ENCODE results near the gene NOP10.

NOP10 gene

DNA sequence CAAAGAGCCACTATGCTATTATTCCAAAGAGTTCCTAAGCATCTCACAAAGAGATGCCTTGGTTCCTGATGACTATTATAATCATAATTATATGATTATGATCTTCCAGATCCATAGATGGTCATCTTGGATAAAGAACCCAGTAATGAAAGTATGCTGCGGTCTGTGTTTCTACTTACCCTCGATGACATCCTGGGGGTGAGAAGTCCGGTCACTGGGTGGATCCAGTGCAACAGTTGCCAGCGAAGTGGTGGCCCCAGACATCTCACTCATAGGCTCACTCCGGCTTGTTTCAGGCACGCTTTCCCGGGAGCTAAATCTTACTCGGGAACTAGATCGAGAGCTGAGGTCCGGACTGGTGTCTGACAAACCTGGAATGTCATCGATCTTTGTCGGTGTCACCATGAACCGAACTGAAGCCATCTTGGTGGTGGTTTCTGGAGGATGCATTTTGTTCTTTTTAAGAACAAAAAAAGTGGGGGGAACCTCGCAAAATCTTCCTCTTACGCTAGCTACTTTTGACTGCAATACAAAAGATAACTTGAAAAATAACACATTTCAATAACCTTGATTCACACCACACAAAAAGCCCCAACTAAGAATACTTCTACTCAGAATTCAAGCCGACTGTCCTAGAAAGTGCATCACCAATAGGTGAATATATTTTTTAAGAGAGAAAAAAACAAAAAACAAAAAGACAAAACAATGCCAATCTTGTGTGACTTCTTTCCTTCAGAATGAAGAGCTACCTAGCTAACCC is 6.5 kb downstream of the NOP10 start:
- H3K27ac ChIP-seq = peak overlapping the region in 18 of 21 experiments; percentile 64 to 97 (median 92)

GRCh38 chr15:34335176-34336032 is 7.5 kb downstream of the NOP10 start:
- Histone ChIP-seq H3K4me3 (peak overlapping the region in 4 of 7 experiments; percentile 4 to 97 (median 11)), H3K27ac (peak overlapping the region in 17 of 21 experiments; percentile 13 to 97 (median 76))

More for the DNA sequence above, 6.5 kb downstream of the NOP10 start:
- H3K4me3 ChIP-seq = peak overlapping the region; percentile 81 to 97 (median 92)

DNA sequence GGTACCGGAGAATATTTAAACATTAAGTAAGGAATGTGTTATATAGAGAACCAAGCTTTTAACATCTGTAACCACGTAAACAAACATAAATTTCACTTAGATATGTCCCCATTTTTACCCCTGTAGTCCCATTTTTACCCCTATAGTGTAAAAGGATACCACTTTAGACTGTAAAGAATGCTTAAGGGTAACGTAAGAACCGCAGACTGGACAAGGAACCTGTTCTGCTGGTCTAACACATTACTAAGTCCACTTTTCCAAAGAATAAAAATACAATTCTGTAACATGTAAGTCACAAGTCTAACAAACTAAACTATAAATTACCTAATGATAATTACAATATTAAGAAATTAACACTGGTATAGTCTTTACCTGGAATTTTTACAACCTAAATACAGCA is 8.3 kb downstream of the NOP10 start:
- Histone ChIP-seq H3K27ac (peak overlapping the region in 17 of 21 experiments; percentile 8 to 97 (median 76)), H3K4me3 (peak overlapping the region in 4 of 7 experiments; percentile 1 to 12 (median 5))

- Histone ChIP-seq H3K27ac (peak overlapping the region in 2 of 21 experiments; percentile 8 to 39), H3K4me3 (no peak overlapping the region)
These were observed 10.3 kb downstream of the NOP10 start for GRCh38 chr15:34332553-34333120.

GRCh38 chr15:34331809-34332208 is 11.1 kb downstream of the NOP10 start:
- Histone ChIP-seq H3K27ac (peak overlapping the region in 1 of 21 experiments; percentile 39), H3K4me3 (no peak overlapping the region)

GRCh38 chr15:34330279-34330678 is 12.7 kb downstream of the NOP10 start:
- H3K27ac ChIP-seq = no peak overlapping the region
- H3K4me3 ChIP-seq = no peak overlapping the region

DNA sequence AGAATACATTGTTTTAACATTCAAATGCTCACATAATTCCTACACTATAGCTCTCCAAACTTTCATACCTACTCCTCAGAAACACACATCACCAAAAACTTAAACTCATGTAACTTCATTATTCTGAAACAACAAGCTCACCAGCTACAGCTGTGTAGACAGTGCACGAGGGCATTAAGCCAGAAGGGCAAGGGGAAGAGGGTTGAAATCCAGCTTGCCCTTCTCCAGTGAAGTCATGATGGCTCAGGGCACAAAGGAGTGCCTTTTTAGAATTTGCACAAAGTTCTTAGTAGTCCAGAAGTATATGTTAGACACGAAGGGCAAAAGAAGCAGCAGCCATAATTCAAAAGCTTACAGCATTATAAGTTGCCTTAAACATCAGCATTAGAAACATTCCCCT is 13.9 kb downstream of the NOP10 start:
- H3K4me3 ChIP-seq = no peak overlapping the region
- H3K27ac ChIP-seq = peak overlapping the region in 2 of 21 experiments; percentile 18 to 32

DNA sequence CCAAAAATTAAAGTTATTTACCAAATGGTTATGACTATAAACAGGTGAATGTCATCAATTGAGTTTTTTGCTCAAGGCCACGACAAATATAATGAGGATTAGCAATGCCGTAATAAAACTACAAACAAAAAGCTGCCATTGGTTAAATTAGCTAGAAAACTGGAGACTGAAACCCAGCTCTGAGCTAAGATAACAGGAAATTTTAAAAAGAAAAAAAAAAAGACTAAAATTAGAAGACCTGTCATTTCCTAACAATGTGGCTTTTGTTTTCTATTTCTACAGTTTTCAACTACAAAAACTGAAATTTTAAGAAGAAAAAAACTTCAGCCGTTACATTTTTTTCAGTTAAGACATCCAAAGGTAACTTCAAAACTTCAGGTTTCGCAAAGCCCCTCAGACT is 15.0 kb downstream of the NOP10 start:
- Histone ChIP-seq H3K4me3 (no peak overlapping the region), H3K27ac (peak overlapping the region in 1 of 21 experiments; percentile 32)

- no peak overlapping the region for H3K4me3 ChIP-seq
These were observed 17.6 kb downstream of the NOP10 start for GRCh38 chr15:34325368-34325767.

GRCh38 chr15:34324933-34325332 is 18.0 kb downstream of the NOP10 start:
- no peak overlapping the region for H3K4me3 ChIP-seq
- H3K27ac ChIP-seq = no peak overlapping the region

More at GRCh38 chr15:34325368-34325767, 17.6 kb downstream of the NOP10 start:
- no peak overlapping the region for H3K27ac ChIP-seq

GRCh38 chr15:34323217-34323616 is 19.7 kb downstream of the NOP10 start:
- H3K4me3 ChIP-seq = no peak overlapping the region

DNA sequence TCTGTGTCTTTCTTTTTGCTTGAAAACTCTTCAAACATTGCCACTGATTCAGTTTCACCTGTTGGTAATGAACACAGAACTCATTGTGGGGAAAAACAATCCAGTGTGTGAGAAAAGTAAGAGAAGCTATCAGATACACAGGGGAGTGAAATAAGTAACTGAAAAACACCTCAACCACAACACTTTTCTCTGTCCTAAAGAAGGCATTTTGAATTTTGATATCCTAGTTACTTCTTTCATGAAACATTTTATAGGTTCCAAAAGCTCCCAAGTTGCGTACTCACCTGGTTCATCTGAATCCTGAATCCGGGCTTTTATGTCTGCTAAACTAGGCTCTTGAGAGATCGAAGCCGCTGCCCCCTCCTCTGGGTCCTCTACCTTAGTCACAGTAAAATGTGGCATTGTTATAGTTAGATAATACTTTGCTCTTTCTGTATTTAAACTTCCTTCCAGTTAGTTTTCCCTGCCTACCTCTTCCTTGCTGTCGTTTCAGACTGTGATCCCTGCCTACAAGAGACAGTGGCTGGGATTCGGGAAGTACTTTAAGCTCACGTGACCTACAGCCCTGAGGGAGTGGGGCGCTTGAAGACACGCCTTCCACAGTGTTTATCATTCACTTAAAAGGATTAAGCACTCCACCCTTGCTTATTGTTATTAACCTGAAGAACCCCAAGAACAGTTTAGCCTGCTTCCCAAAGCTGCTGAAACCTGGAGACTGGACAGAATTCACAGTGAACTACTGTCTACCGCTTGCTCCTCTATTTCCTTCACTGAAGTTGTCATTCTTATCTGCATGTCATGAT is 24.5 kb downstream of the NOP10 start:
- H3K4me3 ChIP-seq = peak overlapping the region; percentile 29 to 48 (median 33)
- H3K27ac ChIP-seq = peak overlapping the region in 20 of 21 experiments; percentile 32 to 83 (median 72)

More at GRCh38 chr15:34323217-34323616, 19.7 kb downstream of the NOP10 start:
- no peak overlapping the region for H3K27ac ChIP-seq

DNA sequence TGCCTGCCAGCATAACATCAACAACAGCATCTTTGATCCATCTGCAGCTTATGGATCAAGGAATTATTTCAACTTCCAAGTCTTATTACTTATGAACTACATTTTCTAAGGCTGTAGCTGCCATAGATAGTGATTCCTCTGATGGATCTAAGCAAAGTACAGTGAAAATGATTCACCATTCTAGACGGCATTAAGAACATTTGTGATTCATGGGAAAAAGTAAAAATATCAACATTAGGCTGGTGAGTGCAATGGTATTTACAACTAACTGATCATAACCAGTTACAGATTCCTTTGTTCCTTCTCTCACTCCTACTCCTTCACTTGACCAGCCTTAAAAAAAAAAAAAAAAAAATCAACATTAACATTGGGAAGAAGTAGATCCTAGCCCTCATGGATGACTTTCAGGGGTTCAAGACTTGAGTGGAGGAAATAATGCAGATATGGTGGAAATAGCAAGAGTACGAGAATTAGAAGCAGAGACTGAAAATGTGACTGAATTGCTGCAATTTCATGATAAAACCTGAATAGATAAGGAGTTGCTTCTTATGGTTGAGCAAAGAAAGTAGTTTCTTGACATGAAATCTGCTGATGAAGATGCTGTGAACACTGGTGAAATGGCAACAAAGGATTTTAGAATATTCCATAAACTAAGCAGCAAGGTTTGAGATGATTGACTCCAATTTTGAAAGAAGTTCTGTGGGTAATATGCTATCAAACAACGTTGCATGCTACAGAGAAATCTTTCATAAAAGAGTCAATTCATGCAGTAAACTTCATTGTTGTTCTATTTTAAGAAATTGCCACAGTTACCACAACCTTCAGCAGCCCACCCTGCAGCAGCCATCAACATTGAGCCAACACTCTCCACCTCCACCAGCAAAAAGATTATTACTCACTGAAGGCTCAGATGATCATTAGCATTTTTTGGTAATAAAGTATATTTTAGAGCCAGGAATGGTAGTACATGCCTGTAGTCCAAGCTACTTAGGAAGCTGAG is 28.1 kb downstream of the NOP10 start:
- no peak overlapping the region for H3K4me3 ChIP-seq
- H3K27ac ChIP-seq = no peak overlapping the region

DNA sequence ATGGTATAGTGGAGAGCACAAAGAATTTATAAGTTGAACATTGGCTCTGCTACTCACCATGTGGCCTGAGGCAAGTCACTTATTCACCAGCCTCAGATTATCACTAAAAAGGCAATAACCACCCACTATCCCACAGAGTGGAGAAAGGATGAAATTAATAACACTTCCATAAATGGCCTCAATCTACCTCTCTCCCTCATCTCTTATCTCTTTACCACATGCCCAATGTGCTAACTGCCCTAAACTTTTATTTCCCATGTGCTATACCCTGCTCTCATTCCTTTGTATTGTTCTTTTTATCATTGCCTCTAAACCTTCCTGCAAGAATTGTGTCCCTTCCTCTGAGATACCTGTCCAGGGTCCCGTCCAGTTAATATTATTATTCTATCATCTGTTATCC is 31.4 kb downstream of the NOP10 start:
- H3K27ac ChIP-seq = no peak overlapping the region
- H3K4me3 ChIP-seq = no peak overlapping the region

GRCh38 chr15:34304613-34305012 is 38.3 kb downstream of the NOP10 start:
- Histone ChIP-seq H3K27ac (no peak overlapping the region), H3K4me3 (no peak overlapping the region)

GRCh38 chr15:34301058-34301457 is 41.9 kb downstream of the NOP10 start:
- H3K27ac ChIP-seq = no peak overlapping the region
- no peak overlapping the region for H3K4me3 ChIP-seq

- no peak overlapping the region for H3K4me3 ChIP-seq
- no peak overlapping the region for H3K27ac ChIP-seq
These were observed 45.9 kb downstream of the NOP10 start for GRCh38 chr15:34297059-34297458.

- Histone ChIP-seq H3K27ac (no peak overlapping the region), H3K4me3 (no peak overlapping the region)
These were observed 50.3 kb downstream of the NOP10 start for GRCh38 chr15:34292621-34293020.

Data from skin epidermis (tissue), 12 donors.